Prostate gland (tissue), 2 donors: ENCODE measurements around the gene PTH2R. TPM values are rescaled to one million over a fixed set of nuclear protein-coding genes. Genes with fewer than 3 reads are reported as not detected.
"Not testable (repeated sequence)": the region's sequence is repeated elsewhere in the genome, so short reads cannot be mapped to it uniquely, and the experiment has no call there.

Experiments
- DNase-seq: peaks from one replicate; pipeline ENCODE4 v3.0.0-alpha.2; 2019; ENCODE audit warnings: low spot score
- H3K27ac ChIP-seq, 2 donors: fragments of 200-600 bp; sonication (generic); 2 replicates each; pipeline ENCODE4 v1.5.1; 2017 to 2019
- H3K27me3 ChIP-seq: fragments of 200-600 bp; sonication (generic); replicated peaks from 2 replicates; pipeline ENCODE4 v1.5.1; 2019; ENCODE audit not compliant: insufficient read depth
- H3K36me3 ChIP-seq, 2 donors: fragments of 200-600 bp; sonication (generic); 1 replicate in 1 of 2; 2 replicates in 1 of 2; pipeline versions ENCODE4 v1.5.1 to v1.8.1; 2017 to 2019
- H3K4me1 ChIP-seq: fragments of 200-600 bp; sonication (generic); replicated peaks from 2 replicates; pipeline ENCODE4 v1.5.1; 2019
- H3K4me3 ChIP-seq, 2 donors: fragments of 200-600 bp; sonication (generic); 2 replicates each; pipeline ENCODE4 v1.5.1; 2017 to 2019
- H3K9me3 ChIP-seq: fragments of 200-600 bp; sonication (generic); 2 replicates; pipeline ENCODE4 v1.5.1; 2017
- CTCF ChIP-seq, 4 experiments: fragments of 200-600 bp in 2 of 4; fragments of 450-650 bp in 2 of 4; sonication (generic) in 2 of 4; IDR thresholded peaks; 1 replicate in 3 of 4; 2 replicates in 1 of 4; pipeline ENCODE4 v1.5.1; 2016 to 2019; ENCODE audit warnings: antibody characterized with exemption in 4 of 4, mild to moderate bottlenecking in 2 of 4, moderate library complexity in 2 of 4
- POLR2A ChIP-seq: fragments of 450-650 bp; IDR thresholded peaks from one replicate; pipeline ENCODE4 v1.6.1; 2016; ENCODE audit warnings: antibody characterized with exemption, mild to moderate bottlenecking
- POLR2AphosphoS5 ChIP-seq: sonication (generic); formaldehyde crosslinking; IDR thresholded peaks from one replicate; pipeline ENCODE4 v1.6.1; 2017; ENCODE audit warnings: antibody characterized with exemption
- WGBS: methylation state at CpG from one replicate; pipeline ENCODE4 v1.1.5; 2018; 5-methylcytosine and 5-hydroxymethylcytosine counted together
- intact Hi-C: fragments of 100-400 bp; cut with DNase I; formaldehyde crosslinking; loops from one replicate; pipeline ENCODE4 v1.14.2; 2022
- total RNA-seq, 2 donors: library from RNA; depleted of rRNA; stranded (reverse); fragments of >200 nt; gene quantifications; one replicate each; pipeline ENCODE4 v1.1.0, GENCODE V29; 2016

The PTH2R gene
- total RNA-seq, 2 donors from 2014 or later: 0.09 to 0.34 TPM

GRCh38 chr2:208369091-208369490, 37.5 kb upstream of the PTH2R start:
- WGBS: 89% methylated on average over 2 of the region's 2 CpGs
- H3K9me3 ChIP-seq: no peaks in the 10 kb centered on the region
- intact Hi-C loops: no loop called here
- H3K4me1 ChIP-seq: no peaks in the 10 kb centered on the region
- H3K27ac ChIP-seq: no peak overlapping the region
- no peak for TF ChIP-seq POLR2A
- no peak for TF ChIP-seq CTCF (IDR thresholded peaks at IDR 0.05)
- no peak for TF ChIP-seq POLR2AphosphoS5
- H3K36me3 ChIP-seq: no peaks in the 10 kb centered on the region
- H3K27me3 ChIP-seq: no peaks in the 10 kb centered on the region
- H3K4me3 ChIP-seq: no peak overlapping the region
- no peak for DNase-seq

GRCh38 chr2:208370881-208371633, 35.5 kb upstream of the PTH2R start:
- no peaks in the 10 kb centered on the region for H3K9me3 ChIP-seq
- no peaks in the 10 kb centered on the region for H3K27me3 ChIP-seq
- no peaks in the 10 kb centered on the region for H3K36me3 ChIP-seq
- no peaks in the 10 kb centered on the region for H3K4me1 ChIP-seq
- no peak overlapping the region for H3K27ac ChIP-seq
- TF ChIP-seq POLR2A: no peak
- no peak for TF ChIP-seq POLR2AphosphoS5
- no peak for TF ChIP-seq CTCF (IDR thresholded peaks at IDR 0.05)
- intact Hi-C loops: no loop called here
- H3K4me3 ChIP-seq: no peak overlapping the region
- 83% methylated on average over 8 of the region's 8 CpGs for WGBS
- no peak for DNase-seq

GRCh38 chr2:208371634-208371935, 35.0 kb upstream of the PTH2R start:
- Histone ChIP-seq H3K27ac (no peak overlapping the region), H3K9me3 (no peaks in the 10 kb centered on the region), H3K27me3 (no peaks in the 10 kb centered on the region), H3K4me1 (no peaks in the 10 kb centered on the region), H3K4me3 (no peak overlapping the region), H3K36me3 (no peaks in the 10 kb centered on the region)
- intact Hi-C loops: no loop called here
- no peak for TF ChIP-seq POLR2A
- no peak for TF ChIP-seq POLR2AphosphoS5
- TF ChIP-seq CTCF (IDR thresholded peaks at IDR 0.05): no peak
- WGBS: 46% methylated on average over 1 of the region's 1 CpG
- no peak for DNase-seq

DNA sequence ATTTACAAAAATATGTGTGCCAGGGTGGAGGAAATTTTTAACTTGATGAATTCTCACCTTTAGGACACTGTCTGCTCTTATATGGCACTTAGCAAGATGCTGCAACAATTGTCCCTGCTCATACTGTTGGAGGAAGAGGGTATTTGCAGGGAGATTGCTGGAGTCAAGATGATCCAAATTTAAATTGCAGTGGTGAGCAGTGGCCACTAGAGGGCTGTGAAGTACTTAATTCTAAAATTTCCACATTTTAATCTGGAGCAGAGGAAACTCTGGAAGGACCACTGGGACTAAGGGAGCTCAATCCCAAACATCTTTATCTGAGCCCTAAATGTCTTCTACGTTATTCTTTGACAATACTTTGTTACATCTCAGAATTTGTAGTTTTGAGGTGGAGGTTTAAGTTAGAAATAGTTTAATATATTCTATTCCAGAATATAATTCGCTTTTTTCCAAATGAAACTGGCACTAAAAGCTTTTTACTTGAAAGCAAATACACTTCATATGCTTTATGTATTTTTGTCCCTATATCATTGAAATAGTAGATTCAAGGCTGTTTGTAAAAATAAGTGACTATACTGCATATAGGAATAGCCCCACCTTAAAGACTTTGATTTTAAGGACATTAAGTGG, 33.0 kb upstream of the PTH2R start:
- intact Hi-C loops: no loop called here
- TF ChIP-seq POLR2AphosphoS5 (no peak), POLR2A (no peak), CTCF (IDR thresholded peaks at IDR 0.05) (peak; percentile 61 to 68 (median 66))
- DNase-seq: peak; percentile 18
- no peak overlapping the region for H3K4me3 ChIP-seq
- H3K27ac ChIP-seq: no peak overlapping the region
- 55% methylated on average over 2 of the region's 2 CpGs for WGBS
- H3K36me3 ChIP-seq: no peaks in the 10 kb centered on the region
- no peaks in the 10 kb centered on the region for H3K4me1 ChIP-seq
- no peaks in the 10 kb centered on the region for H3K9me3 ChIP-seq
- H3K27me3 ChIP-seq: no peaks in the 10 kb centered on the region

DNA sequence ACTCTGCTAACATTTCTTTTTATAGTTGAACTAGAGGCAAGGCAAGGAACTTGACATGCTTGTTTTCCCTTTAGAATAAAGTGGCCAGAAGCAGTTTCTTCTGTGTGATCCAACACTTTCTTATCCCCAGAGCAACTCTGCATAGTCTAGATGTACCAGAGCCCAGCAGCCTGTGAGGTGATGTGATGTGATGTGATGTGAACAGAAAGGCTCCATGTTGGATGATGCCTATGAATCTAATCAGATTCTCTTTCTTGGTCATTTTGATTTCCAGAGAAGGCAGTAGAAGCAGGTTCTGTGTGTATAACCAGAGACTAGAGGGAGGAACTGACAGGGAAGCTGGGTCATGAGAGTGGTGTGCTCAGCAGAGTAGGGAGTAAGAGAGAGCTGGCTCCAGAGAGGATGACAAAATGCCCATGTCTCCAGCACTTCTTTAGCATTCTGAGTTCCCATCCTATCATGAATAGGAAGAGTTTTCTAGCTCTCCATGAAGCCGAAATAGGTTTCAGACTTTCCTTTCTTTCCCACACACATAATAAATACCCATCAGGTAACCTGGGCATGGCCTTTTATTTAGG, 31.0 kb upstream of the PTH2R start:
- intact Hi-C loops: no loop called here
- Histone ChIP-seq H3K36me3 (no peaks in the 10 kb centered on the region), H3K9me3 (no peaks in the 10 kb centered on the region), H3K27ac (no peak overlapping the region), H3K4me1 (no peaks in the 10 kb centered on the region), H3K27me3 (no peaks in the 10 kb centered on the region), H3K4me3 (no peak overlapping the region)
- TF ChIP-seq CTCF (IDR thresholded peaks at IDR 0.05) (no peak), POLR2A (no peak), POLR2AphosphoS5 (no peak)
- no peak for DNase-seq
- 79% methylated on average over 1 of the region's 1 CpG for whole genome bisulfite sequencing

DNA sequence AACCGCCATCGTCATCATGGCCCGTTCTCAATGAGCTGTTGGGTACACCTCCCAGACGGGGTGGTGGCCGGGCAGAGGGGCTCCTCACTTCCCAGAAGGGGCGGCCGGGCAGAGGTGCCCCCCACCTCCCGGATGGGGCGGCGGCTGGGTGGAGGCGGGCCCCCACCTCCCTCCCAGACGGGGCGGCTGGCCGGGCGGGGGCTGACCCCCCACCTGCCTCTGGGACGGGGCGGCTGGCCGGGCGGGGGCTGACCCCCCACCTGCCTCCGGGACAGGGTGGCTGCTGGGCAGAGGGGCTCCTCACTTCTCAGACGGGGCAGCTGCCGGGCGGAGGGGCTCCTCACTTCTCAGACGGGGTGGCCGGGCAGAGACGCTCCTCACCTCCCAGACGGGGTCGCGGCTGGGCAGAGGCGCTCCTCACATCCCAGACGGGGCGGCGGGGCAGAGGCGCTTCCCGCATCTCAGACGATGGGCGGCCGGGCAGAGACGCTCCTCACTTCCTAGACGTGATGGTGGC, 29.2 kb upstream of the PTH2R start:
- H3K9me3 ChIP-seq, H3K27ac ChIP-seq, H3K4me1 ChIP-seq, DNase-seq, H3K36me3 ChIP-seq, H3K27me3 ChIP-seq, intact Hi-C loops, H3K4me3 ChIP-seq: not testable (repeated sequence)
- WGBS: 87% methylated on average over 19 of the region's 40 CpGs
